Measurements from ENCODE around the gene GPR4.

DNA sequence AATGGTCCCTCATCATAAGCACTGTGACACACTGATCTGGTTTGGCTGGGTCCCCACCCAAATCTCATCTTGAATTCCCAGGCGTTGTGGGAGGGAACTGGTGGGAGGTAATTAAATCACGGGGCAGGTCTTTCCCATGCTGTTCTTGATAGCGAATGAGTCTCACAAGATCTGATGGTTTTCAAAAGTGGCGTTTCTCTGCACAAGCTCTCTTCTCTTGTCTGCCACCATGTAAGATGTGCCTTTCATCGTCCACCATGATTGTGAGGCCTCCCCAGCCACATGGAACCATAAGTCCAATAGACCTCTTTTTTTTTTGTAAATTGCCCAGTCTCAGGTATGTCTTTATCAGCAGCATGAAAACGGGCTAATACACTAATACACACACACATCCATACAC is 6.9 kb upstream of the GPR4 start:
- TF ChIP-seq, protein P1, sequence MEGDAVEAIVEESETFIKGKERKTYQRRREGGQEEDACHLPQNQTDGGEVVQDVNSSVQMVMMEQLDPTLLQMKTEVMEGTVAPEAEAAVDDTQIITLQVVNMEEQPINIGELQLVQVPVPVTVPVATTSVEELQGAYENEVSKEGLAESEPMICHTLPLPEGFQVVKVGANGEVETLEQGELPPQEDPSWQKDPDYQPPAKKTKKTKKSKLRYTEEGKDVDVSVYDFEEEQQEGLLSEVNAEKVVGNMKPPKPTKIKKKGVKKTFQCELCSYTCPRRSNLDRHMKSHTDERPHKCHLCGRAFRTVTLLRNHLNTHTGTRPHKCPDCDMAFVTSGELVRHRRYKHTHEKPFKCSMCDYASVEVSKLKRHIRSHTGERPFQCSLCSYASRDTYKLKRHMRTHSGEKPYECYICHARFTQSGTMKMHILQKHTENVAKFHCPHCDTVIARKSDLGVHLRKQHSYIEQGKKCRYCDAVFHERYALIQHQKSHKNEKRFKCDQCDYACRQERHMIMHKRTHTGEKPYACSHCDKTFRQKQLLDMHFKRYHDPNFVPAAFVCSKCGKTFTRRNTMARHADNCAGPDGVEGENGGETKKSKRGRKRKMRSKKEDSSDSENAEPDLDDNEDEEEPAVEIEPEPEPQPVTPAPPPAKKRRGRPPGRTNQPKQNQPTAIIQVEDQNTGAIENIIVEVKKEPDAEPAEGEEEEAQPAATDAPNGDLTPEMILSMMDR (IDR thresholded peaks at IDR 0.05 in 8 of 11, conservative IDR thresholded peaks at IDR 0.05 in 3 of 11): no peak
- no peak for TF ChIP-seq POLR2A (IDR thresholded peaks at IDR 0.05)
